Measurements from ENCODE around the gene EYS. TPM values are rescaled to one million over a fixed set of nuclear protein-coding genes. Genes with fewer than 3 reads are reported as not detected.

Gene EYS
- polyA plus RNA-seq, 1 experiment = not detected

DNA sequence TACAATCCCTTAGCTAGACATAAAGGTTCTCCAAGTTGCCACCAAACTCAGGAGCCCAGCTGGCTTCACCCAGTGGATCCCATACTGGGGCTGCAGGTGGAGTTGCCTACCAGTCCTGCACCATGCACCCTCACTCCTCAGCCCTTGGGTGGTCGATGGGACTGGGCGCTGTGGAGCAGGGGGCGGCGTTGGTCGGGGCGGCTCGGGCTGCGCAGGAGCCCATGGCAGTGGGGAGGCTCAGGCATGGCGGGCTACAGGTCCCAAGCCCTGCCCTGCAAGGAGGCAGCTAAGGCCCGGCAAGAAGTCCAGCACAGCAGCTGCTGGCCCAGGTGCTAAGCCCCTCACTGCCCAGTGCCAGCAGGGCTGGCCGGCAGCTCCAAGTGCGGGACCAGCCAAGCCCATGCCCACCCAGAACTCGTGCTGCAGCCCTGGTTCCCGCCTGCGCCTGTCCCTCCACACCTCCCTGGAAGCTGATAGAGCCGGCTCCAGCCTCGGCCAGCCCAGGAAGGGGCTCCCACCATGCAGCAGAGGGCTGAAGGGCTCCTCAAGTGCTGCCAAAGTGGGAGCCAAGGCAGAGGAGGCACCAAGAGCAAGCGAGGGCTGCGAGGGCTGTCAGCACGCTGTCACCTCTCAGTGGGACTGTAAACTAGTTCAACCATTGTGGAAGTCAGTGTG is 1159.3 kb downstream of the EYS start:
- POLR2A ChIA-PET = no interaction called here
- Histone ChIP-seq H3K4me3 (ENCODE audit: low read depth, low read length) (no peak overlapping the region), H3K27me3 (ENCODE audit: control insufficient read depth, insufficient read depth, low read length) (no peaks in the 10 kb centered on the region), H3K36me3 (ENCODE audit: control insufficient read depth, insufficient read depth, low read length) (no peaks in the 10 kb centered on the region)
- DNase-seq (ENCODE audit: low read depth) = no peak
- CTCF ChIA-PET = no interaction called here
- TF ChIP-seq, protein P1, sequence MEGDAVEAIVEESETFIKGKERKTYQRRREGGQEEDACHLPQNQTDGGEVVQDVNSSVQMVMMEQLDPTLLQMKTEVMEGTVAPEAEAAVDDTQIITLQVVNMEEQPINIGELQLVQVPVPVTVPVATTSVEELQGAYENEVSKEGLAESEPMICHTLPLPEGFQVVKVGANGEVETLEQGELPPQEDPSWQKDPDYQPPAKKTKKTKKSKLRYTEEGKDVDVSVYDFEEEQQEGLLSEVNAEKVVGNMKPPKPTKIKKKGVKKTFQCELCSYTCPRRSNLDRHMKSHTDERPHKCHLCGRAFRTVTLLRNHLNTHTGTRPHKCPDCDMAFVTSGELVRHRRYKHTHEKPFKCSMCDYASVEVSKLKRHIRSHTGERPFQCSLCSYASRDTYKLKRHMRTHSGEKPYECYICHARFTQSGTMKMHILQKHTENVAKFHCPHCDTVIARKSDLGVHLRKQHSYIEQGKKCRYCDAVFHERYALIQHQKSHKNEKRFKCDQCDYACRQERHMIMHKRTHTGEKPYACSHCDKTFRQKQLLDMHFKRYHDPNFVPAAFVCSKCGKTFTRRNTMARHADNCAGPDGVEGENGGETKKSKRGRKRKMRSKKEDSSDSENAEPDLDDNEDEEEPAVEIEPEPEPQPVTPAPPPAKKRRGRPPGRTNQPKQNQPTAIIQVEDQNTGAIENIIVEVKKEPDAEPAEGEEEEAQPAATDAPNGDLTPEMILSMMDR (IDR thresholded peaks at IDR 0.05; ENCODE audit: insufficient read depth, low read depth, low read length) = no peak

DNA sequence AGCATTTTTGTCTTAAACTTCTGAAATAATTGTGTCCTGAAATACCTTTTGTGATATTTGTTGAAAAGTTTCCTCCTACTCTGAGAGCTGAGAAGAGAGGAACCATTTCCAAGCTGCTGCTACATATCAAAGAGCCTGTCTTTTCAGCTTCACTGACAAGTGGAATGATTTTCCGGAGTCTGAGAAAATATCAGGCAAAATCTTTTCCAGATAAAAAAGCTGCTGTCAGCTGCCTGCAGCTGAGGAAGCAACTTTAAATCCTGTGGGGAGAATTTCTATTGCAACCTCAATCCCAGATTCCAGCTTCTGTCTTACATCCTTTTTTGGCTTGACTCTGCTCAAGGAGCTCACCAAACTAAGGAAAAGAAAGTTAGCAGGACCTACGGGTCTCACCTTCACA is 1167.1 kb downstream of the EYS start:
- Histone ChIP-seq H3K27me3 (ENCODE audit: control insufficient read depth, insufficient read depth, low read length) (no peaks in the 10 kb centered on the region), H3K36me3 (ENCODE audit: control insufficient read depth, insufficient read depth, low read length) (no peaks in the 10 kb centered on the region), H3K4me3 (ENCODE audit: low read depth, low read length) (no peak overlapping the region)
- CTCF ChIA-PET = no interaction called here
- POLR2A ChIA-PET = no interaction called here
- TF ChIP-seq, protein P1 (IDR thresholded peaks at IDR 0.05; ENCODE audit: insufficient read depth, low read depth, low read length) = no peak
- no peak for DNase-seq (ENCODE audit: low read depth)

DNA sequence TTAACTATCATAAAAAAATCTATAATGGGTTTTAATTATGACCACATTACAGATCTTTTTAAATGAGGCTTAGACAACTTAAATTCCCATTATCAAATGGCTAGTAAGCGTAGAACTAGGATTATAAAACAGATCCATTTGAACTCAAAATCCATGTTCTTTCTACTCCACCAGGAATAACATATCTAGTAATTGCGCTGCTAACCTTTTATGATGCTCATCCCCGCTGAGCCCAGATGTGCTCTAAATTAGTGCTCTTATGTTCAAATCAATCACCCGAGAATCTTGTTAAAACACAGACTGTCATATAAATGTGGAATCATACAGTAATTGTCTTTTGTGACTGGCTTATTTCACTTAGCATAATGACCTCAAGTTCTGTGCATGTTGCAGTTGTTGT is 1168.3 kb downstream of the EYS start:
- Histone ChIP-seq H3K36me3 (ENCODE audit: control insufficient read depth, insufficient read depth, low read length) (no peaks in the 10 kb centered on the region), H3K4me3 (ENCODE audit: low read depth, low read length) (no peak overlapping the region), H3K27me3 (ENCODE audit: control insufficient read depth, insufficient read depth, low read length) (no peaks in the 10 kb centered on the region)
- ChIA-PET POLR2A (no interaction called here), CTCF (no interaction called here)
- TF ChIP-seq, protein P1 (IDR thresholded peaks at IDR 0.05; ENCODE audit: insufficient read depth, low read depth, low read length) = no peak
- DNase-seq (ENCODE audit: low read depth) = no peak

DNA sequence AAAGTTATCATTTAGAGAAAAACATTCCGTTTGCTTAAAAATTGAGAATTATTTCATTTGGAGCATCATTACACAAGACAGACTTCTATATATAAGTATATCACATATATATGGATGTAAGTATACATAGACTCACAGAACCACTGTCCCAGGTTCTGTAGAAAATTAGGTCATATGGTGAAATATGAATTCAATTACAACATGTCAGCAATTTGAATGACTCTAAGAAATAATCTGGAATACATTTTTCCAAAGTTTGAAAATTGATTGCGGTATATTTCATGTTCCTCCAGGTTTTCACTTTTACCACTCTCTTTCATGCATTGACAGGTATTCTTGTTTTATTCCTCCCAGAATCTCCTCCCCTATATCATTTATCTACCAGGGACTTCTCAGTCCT is 1179.1 kb downstream of the EYS start:
- TF ChIP-seq, protein P1 (IDR thresholded peaks at IDR 0.05; ENCODE audit: insufficient read depth, low read depth, low read length) = no peak
- ChIA-PET CTCF (no interaction called here), POLR2A (no interaction called here)
- no peak for DNase-seq (ENCODE audit: low read depth)
- Histone ChIP-seq H3K36me3 (ENCODE audit: control insufficient read depth, insufficient read depth, low read length) (no peaks in the 10 kb centered on the region), H3K4me3 (ENCODE audit: low read depth, low read length) (no peak overlapping the region), H3K27me3 (ENCODE audit: control insufficient read depth, insufficient read depth, low read length) (no peaks in the 10 kb centered on the region)

DNA sequence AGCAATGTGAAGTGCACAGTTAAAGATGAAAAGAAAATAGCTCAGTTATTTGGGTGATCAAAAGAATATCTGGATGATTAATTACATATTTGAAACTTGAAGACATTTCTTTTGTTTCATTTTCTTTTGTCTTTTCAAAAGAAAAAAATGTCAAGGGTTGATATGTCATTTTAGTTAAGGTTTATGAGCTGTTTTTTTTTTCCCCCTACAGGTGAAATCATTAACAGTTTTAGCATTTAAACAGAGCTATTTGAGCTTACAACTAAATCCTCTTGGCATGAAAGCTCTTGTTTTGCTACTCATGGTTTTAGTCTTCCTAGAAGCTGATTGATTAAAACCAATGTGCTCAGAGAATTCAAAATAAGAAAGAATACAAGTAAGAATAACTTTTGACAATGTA is 1184.2 kb downstream of the EYS start:
- DNase-seq (ENCODE audit: low read depth) = no peak
- H3K27me3 ChIP-seq (ENCODE audit: control insufficient read depth, insufficient read depth, low read length) = no peaks in the 10 kb centered on the region
- TF ChIP-seq, protein P1 (IDR thresholded peaks at IDR 0.05; ENCODE audit: insufficient read depth, low read depth, low read length) = no peak
- no peaks in the 10 kb centered on the region for H3K36me3 ChIP-seq (ENCODE audit: control insufficient read depth, insufficient read depth, low read length)
- ChIA-PET CTCF (interaction anchor here (0.6 kb wide), 1 partner anchor 1172 kb away, joined by 3 read pairs; no protein-coding TSS in a partner anchor), POLR2A (no interaction called here)
- H3K4me3 ChIP-seq (ENCODE audit: low read depth, low read length) = no peak overlapping the region
